ENCODE results near the gene SERPINB12.

- TF ChIP-seq CTCF (IDR thresholded peaks at IDR 0.05; ENCODE audit: insufficient read depth, low read depth, low read length) (no peak), EZH2 (IDR thresholded peaks at IDR 0.05; ENCODE audit: insufficient read depth, low read length) (no peak)
Measured at GRCh38 chr18:63562284-63562683, 20.1 kb downstream of the SERPINB12 start.

Data from astrocyte (in vitro differentiated cells and primary cell).